ENCODE data around the gene PANK1. TPM values are rescaled to one million over a fixed set of nuclear protein-coding genes. Genes with fewer than 3 reads are reported as not detected.
A peak's percentile ranks its signal among the peaks of the same experiment; 100 is the strongest.

PANK1 gene
- total RNA-seq, 1 donor from 2014 or later = 8.2 TPM

GRCh38 chr10:89642193-89642592 lies 2.8 kb downstream of the PANK1 start:
- intact Hi-C loops (cut with DNase I) = no loop called here
- Histone ChIP-seq H3K27ac (no peak overlapping the region), H3K9me3 (no peaks in the 10 kb centered on the region), H3K4me3 (no peak overlapping the region), H3K4me1 (peaks cover 24% of the 10 kb centered on the region), H3K36me3 (no peaks in the 10 kb centered on the region), H3K27me3 (ENCODE audit: low read depth) (no peaks in the 10 kb centered on the region)
- ATAC-seq (no peak), DNase-seq (no peak)
- TF ChIP-seq, protein P1, sequence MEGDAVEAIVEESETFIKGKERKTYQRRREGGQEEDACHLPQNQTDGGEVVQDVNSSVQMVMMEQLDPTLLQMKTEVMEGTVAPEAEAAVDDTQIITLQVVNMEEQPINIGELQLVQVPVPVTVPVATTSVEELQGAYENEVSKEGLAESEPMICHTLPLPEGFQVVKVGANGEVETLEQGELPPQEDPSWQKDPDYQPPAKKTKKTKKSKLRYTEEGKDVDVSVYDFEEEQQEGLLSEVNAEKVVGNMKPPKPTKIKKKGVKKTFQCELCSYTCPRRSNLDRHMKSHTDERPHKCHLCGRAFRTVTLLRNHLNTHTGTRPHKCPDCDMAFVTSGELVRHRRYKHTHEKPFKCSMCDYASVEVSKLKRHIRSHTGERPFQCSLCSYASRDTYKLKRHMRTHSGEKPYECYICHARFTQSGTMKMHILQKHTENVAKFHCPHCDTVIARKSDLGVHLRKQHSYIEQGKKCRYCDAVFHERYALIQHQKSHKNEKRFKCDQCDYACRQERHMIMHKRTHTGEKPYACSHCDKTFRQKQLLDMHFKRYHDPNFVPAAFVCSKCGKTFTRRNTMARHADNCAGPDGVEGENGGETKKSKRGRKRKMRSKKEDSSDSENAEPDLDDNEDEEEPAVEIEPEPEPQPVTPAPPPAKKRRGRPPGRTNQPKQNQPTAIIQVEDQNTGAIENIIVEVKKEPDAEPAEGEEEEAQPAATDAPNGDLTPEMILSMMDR (IDR thresholded peaks at IDR 0.05) = no peak

GRCh38 chr10:89640241-89640640 lies 4.8 kb downstream of the PANK1 start:
- intact Hi-C loops (cut with DNase I) = no loop called here
- Histone ChIP-seq H3K36me3 (no peaks in the 10 kb centered on the region), H3K9me3 (no peaks in the 10 kb centered on the region), H3K4me1 (peaks cover 13% of the 10 kb centered on the region), H3K27me3 (ENCODE audit: low read depth) (no peaks in the 10 kb centered on the region), H3K4me3 (no peak overlapping the region), H3K27ac (no peak overlapping the region)
- TF ChIP-seq, protein P1 (IDR thresholded peaks at IDR 0.05) = no peak
- ATAC-seq = no peak
- DNase-seq = no peak

- Histone ChIP-seq H3K27ac (no peak overlapping the region), H3K4me1 (peaks cover 13% of the 10 kb centered on the region), H3K4me3 (no peak overlapping the region), H3K36me3 (no peaks in the 10 kb centered on the region), H3K27me3 (ENCODE audit: low read depth) (no peaks in the 10 kb centered on the region), H3K9me3 (no peaks in the 10 kb centered on the region)
- TF ChIP-seq, protein P1 (IDR thresholded peaks at IDR 0.05) = no peak
- intact Hi-C loops (cut with DNase I) = no loop called here
- DNase-seq (no peak), ATAC-seq (no peak)
These were observed 5.7 kb downstream of the PANK1 start for GRCh38 chr10:89639326-89639725.

DNA sequence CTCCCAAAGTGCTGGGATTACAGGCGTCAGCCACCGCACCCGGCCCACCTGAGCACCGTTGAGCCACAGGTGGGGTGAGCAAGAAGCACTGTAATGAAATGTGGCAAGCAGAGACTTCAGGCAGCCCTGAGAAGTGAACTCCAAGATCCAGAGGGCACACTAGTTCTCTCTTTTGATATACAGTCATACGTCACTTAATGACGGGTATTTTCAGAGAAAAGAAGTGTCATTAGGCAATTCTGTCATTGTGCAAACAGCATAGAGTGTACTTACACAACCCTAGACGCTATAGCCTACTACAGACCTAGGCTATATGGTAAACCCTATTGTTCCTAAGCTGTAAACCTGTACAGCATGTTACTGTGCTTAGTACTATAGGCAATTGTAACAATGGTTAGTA lies 7.9 kb downstream of the PANK1 start:
- no peak overlapping the region for H3K27ac ChIP-seq
- intact Hi-C loops (cut with DNase I) = no loop called here
- no peaks in the 10 kb centered on the region for H3K27me3 ChIP-seq (ENCODE audit: low read depth)
- ATAC-seq (peak; percentile 28 to 49), DNase-seq (no peak)
- H3K4me1 ChIP-seq = no peaks in the 10 kb centered on the region
- no peak overlapping the region for H3K4me3 ChIP-seq
- no peaks in the 10 kb centered on the region for H3K9me3 ChIP-seq
- no peaks in the 10 kb centered on the region for H3K36me3 ChIP-seq
- TF ChIP-seq, protein P1 (IDR thresholded peaks at IDR 0.05) = no peak

- H3K9me3 ChIP-seq = no peaks in the 10 kb centered on the region
- intact Hi-C loops (cut with DNase I) = no loop called here
- no peak for ATAC-seq
- DNase-seq = no peak
- no peaks in the 10 kb centered on the region for H3K36me3 ChIP-seq
- H3K27ac ChIP-seq = no peak overlapping the region
- no peak overlapping the region for H3K4me3 ChIP-seq
- no peaks in the 10 kb centered on the region for H3K27me3 ChIP-seq (ENCODE audit: low read depth)
- TF ChIP-seq, protein P1 (IDR thresholded peaks at IDR 0.05) = no peak
- H3K4me1 ChIP-seq = no peaks in the 10 kb centered on the region
These were observed 10.4 kb downstream of the PANK1 start for GRCh38 chr10:89634637-89635036.

GRCh38 chr10:89633484-89633883 lies 11.6 kb downstream of the PANK1 start:
- Histone ChIP-seq H3K27me3 (ENCODE audit: low read depth) (no peaks in the 10 kb centered on the region), H3K9me3 (no peaks in the 10 kb centered on the region), H3K27ac (no peak overlapping the region), H3K36me3 (no peaks in the 10 kb centered on the region), H3K4me1 (no peaks in the 10 kb centered on the region), H3K4me3 (no peak overlapping the region)
- TF ChIP-seq, protein P1 (IDR thresholded peaks at IDR 0.05) = no peak
- DNase-seq (no peak), ATAC-seq (peak; percentile 64 to 68)
- intact Hi-C loops (cut with DNase I) = no loop called here

All from lower lobe of right lung (tissue), 2 donors.